ENCODE measurements around the gene ZFP69B. TPM values are rescaled to one million over a fixed set of nuclear protein-coding genes. Genes with fewer than 3 reads are reported as not detected.

ZFP69B gene
- total RNA-seq, 1 experiment from 2014 or later = 3.7 TPM

GRCh38 chr1:40432644-40433390 is 17.5 kb upstream of the ZFP69B start:
- CTCF ChIA-PET = interaction anchor here (0.6 kb wide), 1 partner anchor 168 kb away, joined by 8 read pairs; no protein-coding TSS in a partner anchor

DNA sequence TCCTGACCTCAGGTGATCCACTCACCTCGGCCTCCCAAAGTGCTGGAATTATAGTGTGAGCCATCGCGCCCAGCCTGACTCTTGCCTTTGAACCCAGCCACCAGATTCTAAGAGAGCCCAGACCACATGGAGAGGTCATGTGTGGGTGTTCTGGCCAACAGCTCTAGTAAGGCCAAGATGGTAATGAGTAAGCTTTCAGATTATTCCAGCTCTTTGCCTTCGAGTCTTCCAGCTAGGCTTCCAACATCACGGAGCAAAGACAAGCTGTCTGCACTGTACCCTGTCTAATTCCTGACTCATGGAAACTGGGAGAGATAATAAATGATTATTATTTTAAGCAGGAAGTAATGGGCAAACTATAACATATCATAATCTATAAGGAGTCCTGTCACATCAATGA is 14.8 kb upstream of the ZFP69B start:
- no peak overlapping the region for H3K4me2 ChIP-seq
- ChIA-PET CTCF (no interaction called here), POLR2A (ENCODE audit: unreplicated experiment) (interaction anchor here (0.6 kb wide), 1 partner anchor 339 kb away, joined by 5 read pairs; no protein-coding TSS in a partner anchor)
- no peak overlapping the region for H3K4me3 ChIP-seq
- no peak for DNase-seq
- no peak for TF ChIP-seq EZH2 (IDR thresholded peaks at IDR 0.05; ENCODE audit: low read depth)
- TF ChIP-seq, protein P1, sequence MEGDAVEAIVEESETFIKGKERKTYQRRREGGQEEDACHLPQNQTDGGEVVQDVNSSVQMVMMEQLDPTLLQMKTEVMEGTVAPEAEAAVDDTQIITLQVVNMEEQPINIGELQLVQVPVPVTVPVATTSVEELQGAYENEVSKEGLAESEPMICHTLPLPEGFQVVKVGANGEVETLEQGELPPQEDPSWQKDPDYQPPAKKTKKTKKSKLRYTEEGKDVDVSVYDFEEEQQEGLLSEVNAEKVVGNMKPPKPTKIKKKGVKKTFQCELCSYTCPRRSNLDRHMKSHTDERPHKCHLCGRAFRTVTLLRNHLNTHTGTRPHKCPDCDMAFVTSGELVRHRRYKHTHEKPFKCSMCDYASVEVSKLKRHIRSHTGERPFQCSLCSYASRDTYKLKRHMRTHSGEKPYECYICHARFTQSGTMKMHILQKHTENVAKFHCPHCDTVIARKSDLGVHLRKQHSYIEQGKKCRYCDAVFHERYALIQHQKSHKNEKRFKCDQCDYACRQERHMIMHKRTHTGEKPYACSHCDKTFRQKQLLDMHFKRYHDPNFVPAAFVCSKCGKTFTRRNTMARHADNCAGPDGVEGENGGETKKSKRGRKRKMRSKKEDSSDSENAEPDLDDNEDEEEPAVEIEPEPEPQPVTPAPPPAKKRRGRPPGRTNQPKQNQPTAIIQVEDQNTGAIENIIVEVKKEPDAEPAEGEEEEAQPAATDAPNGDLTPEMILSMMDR (conservative IDR thresholded peaks at IDR 0.05) = no peak
- H3F3A ChIP-seq (ENCODE audit: insufficient read depth, low read depth) = no peaks in the 10 kb centered on the region
- no peaks in the 10 kb centered on the region for H3K9me2 ChIP-seq (ENCODE audit: insufficient read depth)
- H3K27ac ChIP-seq = no peak overlapping the region
- intact Hi-C loops (cut with micrococcal nuclease; ENCODE audit: unreplicated experiment) = no loop called here
- H4K20me1 ChIP-seq (ENCODE audit: insufficient read depth) = no peaks in the 10 kb centered on the region
- no peaks in the 10 kb centered on the region for H3K27me3 ChIP-seq (ENCODE audit: insufficient read depth, low read depth)
- no TSS peak for BruUV-seq (replicated peaks)
- no peak overlapping the region for H2AFZ ChIP-seq
- no peaks in the 10 kb centered on the region for H3K79me2 ChIP-seq (ENCODE audit: low read depth)
- no peaks in the 10 kb centered on the region for H3K36me3 ChIP-seq (ENCODE audit: low read depth)
- no peaks in the 10 kb centered on the region for H3K4me1 ChIP-seq (replicated peaks; ENCODE audit: insufficient read depth)
- peaks cover 10% of the 10 kb centered on the region; the same call in 1 of the 2 replicates for H3K9me3 ChIP-seq (ENCODE audit: insufficient read depth, low read depth)

More at GRCh38 chr1:40432644-40433390, 17.5 kb upstream of the ZFP69B start:
- BruUV-seq (replicated peaks) = no TSS peak
- H4K20me1 ChIP-seq (ENCODE audit: insufficient read depth) = no peaks in the 10 kb centered on the region
- no peaks in the 10 kb centered on the region for H3K9me2 ChIP-seq (ENCODE audit: insufficient read depth)
- DNase-seq = no peak
- no peaks in the 10 kb centered on the region for H3K4me1 ChIP-seq (replicated peaks; ENCODE audit: insufficient read depth)
- H3K36me3 ChIP-seq (ENCODE audit: low read depth) = no peaks in the 10 kb centered on the region
- H3K79me2 ChIP-seq (ENCODE audit: low read depth) = no peaks in the 10 kb centered on the region
- H2AFZ ChIP-seq = no peak overlapping the region
- H3K27ac ChIP-seq = no peak overlapping the region
- no peaks in the 10 kb centered on the region for H3F3A ChIP-seq (ENCODE audit: insufficient read depth, low read depth)
- TF ChIP-seq, protein P1 (conservative IDR thresholded peaks at IDR 0.05) = no peak
- TF ChIP-seq EZH2 (IDR thresholded peaks at IDR 0.05; ENCODE audit: low read depth) = no peak
- no peaks in the 10 kb centered on the region; the same call in 1 of the 2 replicates for H3K9me3 ChIP-seq (ENCODE audit: insufficient read depth, low read depth)
- POLR2A ChIA-PET (ENCODE audit: unreplicated experiment) = interaction anchor here (0.6 kb wide), 1 partner anchor 254 kb away, joined by 3 read pairs; no protein-coding TSS in a partner anchor
- H3K4me2 ChIP-seq = no peak overlapping the region
- H3K27me3 ChIP-seq (ENCODE audit: insufficient read depth, low read depth) = no peaks in the 10 kb centered on the region
- H3K4me3 ChIP-seq = no peak overlapping the region
- intact Hi-C loops (cut with micrococcal nuclease; ENCODE audit: unreplicated experiment) = no loop called here

DNA sequence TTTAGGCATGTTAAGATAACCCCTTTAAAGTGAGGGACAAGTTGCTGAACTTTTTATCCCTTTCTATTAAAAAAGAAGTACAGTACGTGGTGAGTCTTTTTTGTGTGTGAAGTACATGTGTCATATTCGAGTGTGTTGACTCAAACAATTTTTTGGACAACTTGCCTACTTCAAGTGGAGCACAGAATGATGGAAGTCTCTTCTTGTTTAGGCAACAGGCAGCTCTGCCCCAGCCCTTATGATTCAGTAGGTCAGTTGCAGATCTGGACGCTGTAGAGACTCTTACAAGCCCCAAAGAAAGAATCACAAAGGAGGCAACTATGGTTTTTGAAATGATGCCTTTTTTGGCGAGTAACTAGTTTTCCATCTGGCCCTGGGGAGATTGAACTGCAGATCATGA is 14.4 kb upstream of the ZFP69B start:
- CTCF ChIA-PET = no interaction called here
- no peak overlapping the region for H2AFZ ChIP-seq
- BruUV-seq (replicated peaks) = no TSS peak

More for the DNA sequence above, 14.4 kb upstream of the ZFP69B start:
- Histone ChIP-seq H3K9me3 (ENCODE audit: insufficient read depth, low read depth) (peaks cover 10% of the 10 kb centered on the region; the same call in 1 of the 2 replicates), H3K27me3 (ENCODE audit: insufficient read depth, low read depth) (no peaks in the 10 kb centered on the region), H3F3A (ENCODE audit: insufficient read depth, low read depth) (no peaks in the 10 kb centered on the region), H3K4me1 (replicated peaks; ENCODE audit: insufficient read depth) (no peaks in the 10 kb centered on the region), H4K20me1 (ENCODE audit: insufficient read depth) (no peaks in the 10 kb centered on the region), H3K79me2 (ENCODE audit: low read depth) (no peaks in the 10 kb centered on the region), H3K27ac (no peak overlapping the region), H3K4me2 (no peak overlapping the region), H3K36me3 (ENCODE audit: low read depth) (no peaks in the 10 kb centered on the region), H3K9me2 (ENCODE audit: insufficient read depth) (no peaks in the 10 kb centered on the region), H3K4me3 (no peak overlapping the region)
- intact Hi-C loops (cut with micrococcal nuclease; ENCODE audit: unreplicated experiment) = no loop called here
- TF ChIP-seq, protein P1 (conservative IDR thresholded peaks at IDR 0.05) = no peak
- POLR2A ChIA-PET (ENCODE audit: unreplicated experiment) = interaction anchor here (0.6 kb wide), 1 partner anchor 339 kb away, joined by 5 read pairs; no protein-coding TSS in a partner anchor
- no peak for DNase-seq

Measured in PC-9 (cell line).